Activated CD4-positive, alpha-beta T cell treated with anti-CD3 and anti-CD28 coated beads, Interleukin-2, amount 50 U/mL, for 1 hour (primary cell): ENCODE measurements around the gene TCTN2.

Experiments
- DNase-seq: peaks from one replicate; pipeline ENCODE4 v3.0.0-alpha.2; 2020

TCTN2 gene

DNA sequence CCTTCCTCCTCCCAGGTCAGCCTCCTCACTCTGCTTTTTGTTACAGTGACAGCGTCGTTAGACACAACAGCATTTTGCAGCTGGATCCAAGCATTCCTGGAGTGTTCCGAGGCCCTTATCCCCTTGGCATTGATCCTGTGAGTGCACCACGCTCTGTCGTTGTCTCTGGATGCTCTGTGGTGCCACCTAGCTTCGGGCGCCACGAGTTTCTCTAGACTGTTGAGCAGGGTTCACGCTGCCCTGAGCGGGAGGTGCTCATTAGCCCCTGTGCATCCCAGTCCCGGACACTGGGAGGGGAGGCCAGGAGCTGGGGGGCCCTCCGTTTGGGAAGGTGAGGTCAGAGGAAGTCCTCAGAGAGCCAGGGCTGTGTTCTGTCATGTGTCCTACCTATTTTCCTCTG lies 73.9 kb downstream of the TCTN2 start:
- DNase-seq: no peak

DNA sequence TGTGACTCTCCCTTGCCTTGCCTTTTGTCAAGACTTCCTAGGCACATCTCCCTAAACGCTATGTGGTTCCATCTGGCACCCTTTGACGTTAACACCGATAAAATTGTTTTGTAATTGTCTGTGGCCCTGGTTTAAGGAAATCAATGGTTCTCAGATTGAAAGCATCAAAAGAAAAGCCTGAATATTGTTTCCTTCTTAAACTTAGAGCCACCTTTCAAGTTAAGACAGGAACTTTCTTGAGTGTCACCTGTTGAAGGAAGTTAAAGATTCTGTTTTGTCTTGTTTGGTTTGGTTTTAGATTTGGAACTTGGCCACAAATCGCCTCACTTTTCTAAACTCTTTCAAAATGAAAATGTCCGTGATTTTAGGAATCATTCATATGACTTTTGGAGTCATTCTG lies 76.4 kb downstream of the TCTN2 start:
- no peak for DNase-seq

DNA sequence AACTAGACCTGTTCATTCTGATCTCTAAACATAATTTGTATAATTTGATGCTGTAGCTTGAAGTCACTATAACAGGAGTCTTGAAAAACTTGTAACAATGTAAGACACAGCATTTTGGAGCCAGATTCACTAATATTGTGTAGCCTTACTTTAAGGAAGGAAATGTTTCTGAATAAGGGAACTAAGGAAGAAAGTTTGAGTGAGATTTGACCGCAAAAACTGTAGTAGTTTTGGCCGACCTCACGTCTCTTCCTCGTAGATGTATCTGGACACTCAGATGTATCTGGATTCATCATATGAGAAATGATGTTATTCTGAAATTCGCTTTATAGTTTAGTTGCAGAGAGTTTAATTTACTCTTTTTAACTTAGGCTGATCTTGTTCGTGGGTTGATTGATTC lies 77.2 kb downstream of the TCTN2 start:
- DNase-seq: no peak

GRCh38 chr12:123748661-123749060 lies 77.7 kb downstream of the TCTN2 start:
- DNase-seq: no peak

DNA sequence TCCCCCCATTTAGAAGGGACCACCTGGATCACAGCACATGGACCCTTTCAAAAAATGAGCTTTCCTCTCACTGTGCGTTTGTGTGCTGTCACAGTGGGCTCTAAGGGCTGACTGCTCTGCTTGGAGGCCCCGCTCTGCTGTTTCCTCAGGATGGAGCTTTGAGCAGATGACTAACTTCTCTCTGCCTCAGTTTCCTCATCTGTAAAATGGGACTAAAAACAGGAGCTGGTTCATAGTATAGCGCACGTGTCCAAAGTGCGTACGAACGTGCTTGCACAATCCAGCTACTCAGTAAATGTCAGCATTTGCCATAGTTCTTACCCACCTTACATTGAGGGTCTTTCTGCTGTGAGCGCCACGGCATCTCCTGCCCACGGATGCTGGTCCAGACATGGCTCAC lies 78.4 kb downstream of the TCTN2 start:
- DNase-seq: no peak

DNA sequence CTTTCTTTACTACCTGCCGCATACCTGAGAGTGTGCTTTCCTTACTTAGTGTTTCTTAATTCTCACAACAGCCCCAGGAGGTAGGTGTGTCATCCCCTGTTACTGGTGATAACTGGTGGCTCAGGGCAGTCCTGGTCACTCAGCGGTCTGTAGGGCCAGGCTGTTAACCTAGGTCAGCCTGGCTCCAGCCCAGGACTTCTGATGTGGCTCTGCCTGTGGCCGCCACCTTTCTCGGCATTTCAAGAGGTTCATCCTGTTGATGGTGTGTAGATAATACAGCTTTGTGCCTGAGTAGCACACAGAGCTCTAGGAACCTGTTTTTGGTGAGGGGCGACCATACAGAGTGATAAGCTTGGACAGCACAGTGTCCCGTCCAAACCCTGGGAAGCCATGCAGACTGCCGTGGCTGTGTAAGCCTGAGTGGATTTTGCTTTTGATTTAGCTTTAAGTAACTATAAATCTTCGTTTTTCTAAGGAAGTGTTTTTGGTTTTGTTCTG lies 79.3 kb downstream of the TCTN2 start:
- no peak for DNase-seq

- DNase-seq: no peak
Measured at GRCh38 chr12:123752046-123752445, 81.1 kb downstream of the TCTN2 start.

GRCh38 chr12:123754041-123754772 lies 83.3 kb downstream of the TCTN2 start:
- no peak for DNase-seq

GRCh38 chr12:123757561-123757960 lies 86.6 kb downstream of the TCTN2 start:
- no peak for DNase-seq
